ENCODE results near the gene TEX264.

DNA sequence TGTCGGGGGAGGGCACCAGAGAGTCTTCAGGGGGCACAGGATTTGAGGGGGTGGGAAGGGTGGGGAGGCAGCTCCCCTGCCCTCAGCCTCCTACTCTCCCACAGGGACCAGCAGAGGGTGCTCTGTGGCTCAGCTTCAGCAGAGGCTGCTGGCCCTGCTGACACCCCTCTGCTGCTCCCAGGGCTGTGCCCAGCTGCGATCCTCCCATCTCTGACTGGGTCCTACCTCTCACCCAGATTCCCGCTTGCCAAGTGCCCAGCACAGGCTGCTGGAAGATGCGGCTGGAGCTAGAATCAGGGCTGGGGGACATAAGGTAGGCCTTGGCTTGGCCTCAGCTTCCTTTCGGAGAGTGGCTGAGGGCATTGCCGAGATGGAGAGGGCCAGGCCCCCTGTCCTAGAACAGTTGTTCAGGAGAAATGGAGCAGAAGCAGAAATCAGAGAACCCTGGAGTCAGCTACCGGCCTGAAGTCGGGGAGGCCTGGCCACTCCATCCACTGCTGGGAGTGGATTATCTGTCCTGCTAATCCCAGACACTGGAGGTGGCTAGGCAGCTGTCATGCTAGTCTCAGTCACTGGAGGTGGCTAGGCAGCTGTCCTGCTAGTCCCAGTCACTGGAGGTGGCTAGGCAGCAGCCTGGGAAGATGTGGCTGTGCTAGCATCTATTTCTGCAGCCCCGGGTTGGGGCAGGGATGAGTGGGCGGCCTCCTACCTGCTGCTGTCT is 39.7 kb downstream of the TEX264 start:
- TF ChIP-seq SPI1 (IDR thresholded peaks at IDR 0.05; ENCODE audit: low read depth, low read length) (no peak), TAF1 (IDR thresholded peaks at IDR 0.05; ENCODE audit: low read depth, low read length) (no peak), POLR2A (IDR thresholded peaks at IDR 0.05; ENCODE audit: low read depth, low read length) (no peak), POLR2AphosphoS5 (IDR thresholded peaks at IDR 0.05; ENCODE audit: low read depth, low read length) (no peak), PAX5 (IDR thresholded peaks at IDR 0.05; ENCODE audit: insufficient read depth, low read length, severe bottlenecking) (no peak), POU2F2 (IDR thresholded peaks at IDR 0.05; ENCODE audit: low read depth, low read length) (no peak)

All from GM12891 (cell line).